Measurements from ENCODE around the gene NOC3L.

Gene NOC3L

DNA sequence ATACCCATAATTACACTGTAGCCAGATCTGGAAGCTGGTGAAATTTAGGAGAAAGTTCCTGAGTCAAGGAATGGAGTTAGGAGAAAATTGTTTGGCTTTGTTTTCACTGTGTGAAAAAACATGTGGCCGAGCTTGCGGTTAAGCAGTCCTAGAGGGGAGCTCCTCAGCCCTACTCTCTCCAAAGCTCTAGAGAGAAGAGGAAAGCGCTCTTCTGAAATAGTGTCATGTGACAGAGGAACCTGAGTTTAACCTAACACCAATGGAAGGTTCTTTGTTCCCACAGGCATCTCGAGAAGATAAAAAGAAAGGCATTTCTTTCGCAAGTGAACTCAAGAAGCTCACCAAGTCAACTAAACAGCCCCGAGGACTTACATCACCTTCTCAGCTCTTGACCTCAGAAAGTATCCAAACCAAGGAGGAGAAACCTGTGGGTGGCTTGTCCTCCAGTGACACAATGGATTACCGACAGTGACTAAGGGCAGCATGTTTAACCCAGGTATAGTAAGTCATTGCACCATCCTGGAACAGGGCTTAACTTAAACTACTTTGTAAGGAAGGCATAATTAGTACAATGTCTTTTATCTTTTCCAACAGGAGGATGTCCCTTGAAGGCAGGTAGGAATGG lies 38.0 kb downstream of the NOC3L start:
- no peak for DNase-seq (ENCODE audit: low read depth)
- no peak overlapping the region for H3K4me3 ChIP-seq (ENCODE audit: control insufficient read depth, low read depth, low read length)
- TF ChIP-seq, protein P1, sequence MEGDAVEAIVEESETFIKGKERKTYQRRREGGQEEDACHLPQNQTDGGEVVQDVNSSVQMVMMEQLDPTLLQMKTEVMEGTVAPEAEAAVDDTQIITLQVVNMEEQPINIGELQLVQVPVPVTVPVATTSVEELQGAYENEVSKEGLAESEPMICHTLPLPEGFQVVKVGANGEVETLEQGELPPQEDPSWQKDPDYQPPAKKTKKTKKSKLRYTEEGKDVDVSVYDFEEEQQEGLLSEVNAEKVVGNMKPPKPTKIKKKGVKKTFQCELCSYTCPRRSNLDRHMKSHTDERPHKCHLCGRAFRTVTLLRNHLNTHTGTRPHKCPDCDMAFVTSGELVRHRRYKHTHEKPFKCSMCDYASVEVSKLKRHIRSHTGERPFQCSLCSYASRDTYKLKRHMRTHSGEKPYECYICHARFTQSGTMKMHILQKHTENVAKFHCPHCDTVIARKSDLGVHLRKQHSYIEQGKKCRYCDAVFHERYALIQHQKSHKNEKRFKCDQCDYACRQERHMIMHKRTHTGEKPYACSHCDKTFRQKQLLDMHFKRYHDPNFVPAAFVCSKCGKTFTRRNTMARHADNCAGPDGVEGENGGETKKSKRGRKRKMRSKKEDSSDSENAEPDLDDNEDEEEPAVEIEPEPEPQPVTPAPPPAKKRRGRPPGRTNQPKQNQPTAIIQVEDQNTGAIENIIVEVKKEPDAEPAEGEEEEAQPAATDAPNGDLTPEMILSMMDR (IDR thresholded peaks at IDR 0.05; ENCODE audit: control insufficient read depth, insufficient read depth, low read depth, low read length, missing control alignments) = no peak

DNA sequence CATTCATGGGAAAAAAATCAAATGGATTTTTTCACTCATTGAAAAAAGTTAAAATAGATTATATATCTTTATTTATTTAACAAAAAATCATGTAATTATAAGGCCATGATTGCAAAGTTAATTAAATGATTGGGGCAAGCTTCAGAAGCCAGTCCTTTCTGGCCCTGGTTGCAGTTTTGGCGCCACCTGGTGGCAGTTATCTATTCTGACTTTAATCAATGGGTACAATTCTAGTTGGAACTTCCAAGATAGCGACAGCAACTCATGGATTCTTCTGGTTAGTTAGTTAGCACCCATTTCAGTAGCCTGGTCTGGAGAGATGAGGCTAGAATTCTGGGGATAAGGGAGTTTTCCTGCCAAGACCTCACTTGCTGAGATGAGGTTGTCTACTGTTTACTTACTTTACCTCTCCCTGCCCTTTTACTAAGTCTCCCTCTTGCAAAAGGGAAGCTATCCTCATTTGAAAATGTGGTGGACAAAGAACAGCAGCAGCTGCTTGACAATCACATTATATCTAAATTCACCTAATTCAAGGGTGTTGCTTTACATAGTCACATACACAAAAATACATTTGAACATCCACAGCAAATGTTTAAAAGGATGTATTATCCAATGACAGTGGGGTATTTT lies 42.3 kb downstream of the NOC3L start:
- DNase-seq (ENCODE audit: low read depth) = peak; percentile 14
- TF ChIP-seq, protein P1 (IDR thresholded peaks at IDR 0.05; ENCODE audit: control insufficient read depth, insufficient read depth, low read depth, low read length, missing control alignments) = peak; percentile 74
- H3K4me3 ChIP-seq (ENCODE audit: control insufficient read depth, low read depth, low read length) = no peak overlapping the region

DNA sequence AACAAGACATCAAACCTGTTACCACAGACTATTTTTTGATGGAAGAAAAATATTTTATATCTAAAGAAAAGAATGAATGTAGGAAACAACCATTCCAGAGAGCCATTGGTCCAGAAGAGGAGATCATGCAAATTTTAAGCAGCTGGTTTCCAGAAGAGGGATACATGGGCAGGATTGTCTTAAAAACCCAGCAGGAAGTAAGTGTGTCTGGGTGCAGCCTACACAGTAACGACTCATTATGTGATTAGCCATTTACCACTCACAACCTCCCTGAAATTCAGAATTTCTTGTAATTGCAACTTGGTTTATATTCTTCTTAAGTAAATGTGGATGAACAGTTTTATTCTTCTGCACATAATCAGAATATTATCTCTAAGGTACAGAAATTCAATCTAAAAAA lies 46.2 kb downstream of the NOC3L start:
- TF ChIP-seq, protein P1 (IDR thresholded peaks at IDR 0.05; ENCODE audit: control insufficient read depth, insufficient read depth, low read depth, low read length, missing control alignments) = no peak
- DNase-seq (ENCODE audit: low read depth) = no peak

DNA sequence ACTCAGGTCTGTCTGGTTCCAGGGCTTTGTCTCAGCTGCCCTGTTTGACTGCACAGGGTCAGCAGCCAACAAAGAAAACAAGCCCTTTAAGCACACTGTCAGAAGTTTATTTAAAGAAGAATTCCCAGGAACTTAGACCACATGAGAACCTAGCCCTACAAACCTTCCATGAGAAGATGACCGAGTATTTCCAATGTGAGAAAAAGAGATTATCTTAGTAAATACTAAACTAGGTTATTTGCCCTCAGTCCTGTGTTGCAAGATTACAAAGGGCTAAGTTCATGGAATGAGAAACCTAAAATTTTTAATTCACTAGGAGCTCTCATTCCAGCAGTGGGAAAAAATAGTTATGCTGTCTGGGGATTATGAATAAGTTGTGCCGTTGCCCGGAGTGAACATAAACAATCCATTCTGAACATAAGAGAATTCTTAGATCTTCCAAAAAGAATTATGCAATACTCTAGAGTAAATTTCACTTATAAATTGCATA lies 46.7 kb downstream of the NOC3L start:
- H3K4me3 ChIP-seq (ENCODE audit: control insufficient read depth, low read depth, low read length) = no peak overlapping the region
- TF ChIP-seq, protein P1 (IDR thresholded peaks at IDR 0.05; ENCODE audit: control insufficient read depth, insufficient read depth, low read depth, low read length, missing control alignments) = no peak
- peak; percentile 47 for DNase-seq (ENCODE audit: low read depth)

More for the DNA sequence above, 46.2 kb downstream of the NOC3L start:
- no peak overlapping the region for H3K4me3 ChIP-seq (ENCODE audit: control insufficient read depth, low read depth, low read length)

DNA sequence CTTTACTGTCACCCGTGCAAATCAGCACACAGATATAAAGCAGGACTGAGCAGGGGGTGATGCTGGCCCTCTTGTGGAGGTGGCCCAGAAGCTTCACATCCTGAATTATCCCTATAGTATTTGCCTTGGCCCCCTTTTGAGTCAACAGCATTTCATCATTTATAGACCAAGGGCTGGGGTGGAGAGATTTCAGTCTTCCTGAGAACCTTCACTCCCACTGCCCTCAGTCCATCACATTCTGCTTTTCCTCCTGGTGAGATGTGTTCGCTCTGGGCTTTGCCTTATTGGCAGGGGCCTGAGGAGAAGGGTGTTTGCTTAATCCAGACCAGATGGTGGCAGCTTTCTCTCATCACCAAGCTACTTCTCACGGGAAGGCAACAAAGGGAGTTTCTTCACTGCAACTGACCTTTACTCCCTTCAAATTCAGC lies 47.7 kb downstream of the NOC3L start:
- DNase-seq (ENCODE audit: low read depth) = peak; percentile 25
- TF ChIP-seq, protein P1 (IDR thresholded peaks at IDR 0.05; ENCODE audit: control insufficient read depth, insufficient read depth, low read depth, low read length, missing control alignments) = no peak
- H3K4me3 ChIP-seq (ENCODE audit: control insufficient read depth, low read depth, low read length) = no peak overlapping the region

DNA sequence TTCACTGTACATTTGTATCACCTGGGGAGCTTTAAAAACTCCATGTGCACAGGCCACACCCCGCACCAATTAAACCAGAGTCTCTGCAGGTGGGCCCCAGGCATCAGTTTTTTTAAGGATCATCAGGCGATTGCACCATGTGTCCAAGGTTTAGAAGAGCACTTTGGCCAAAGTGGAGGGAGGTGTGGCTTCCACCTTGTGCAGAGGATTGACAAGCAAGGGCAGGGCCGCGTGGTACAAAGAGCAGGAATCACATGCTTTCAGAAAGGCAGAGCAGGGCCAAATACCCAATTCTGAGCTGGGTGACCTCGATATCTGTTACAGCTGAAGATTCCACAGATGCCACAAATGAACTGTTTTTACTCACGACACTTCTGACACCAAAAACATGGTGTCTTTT lies 52.4 kb downstream of the NOC3L start:
- TF ChIP-seq, protein P1 (IDR thresholded peaks at IDR 0.05; ENCODE audit: control insufficient read depth, insufficient read depth, low read depth, low read length, missing control alignments) = no peak
- DNase-seq (ENCODE audit: low read depth) = no peak
- no peak overlapping the region for H3K4me3 ChIP-seq (ENCODE audit: control insufficient read depth, low read depth, low read length)

All from AG09309 (cell line).